Mammary epithelial cell (primary cell): Measurements from ENCODE around the gene GZMM.

Experiments used
- EZH2 ChIP-seq: IDR thresholded peaks from 2 replicates; pipeline ENCODE4 v1.6.1; 2012; ENCODE audit warnings: low read length, inconsistent platforms, borderline replicate concordance
- TF ChIP-seq, protein P1 (sequence below), 2 donors: IDR thresholded peaks in 1 of 2; conservative IDR thresholded peaks in 1 of 2; 2 replicates each; pipeline ENCODE4 v1.5.1; 2011 to 2012; ENCODE audit warnings: inconsistent platforms in 2 of 2, low read length in 2 of 2, mild to moderate bottlenecking in 2 of 2, control low read depth in 1 of 2, low read depth in 1 of 2; ENCODE audit not compliant: insufficient read depth in 1 of 2; ENCODE audit errors: extremely low read depth in 1 of 2

DNA sequence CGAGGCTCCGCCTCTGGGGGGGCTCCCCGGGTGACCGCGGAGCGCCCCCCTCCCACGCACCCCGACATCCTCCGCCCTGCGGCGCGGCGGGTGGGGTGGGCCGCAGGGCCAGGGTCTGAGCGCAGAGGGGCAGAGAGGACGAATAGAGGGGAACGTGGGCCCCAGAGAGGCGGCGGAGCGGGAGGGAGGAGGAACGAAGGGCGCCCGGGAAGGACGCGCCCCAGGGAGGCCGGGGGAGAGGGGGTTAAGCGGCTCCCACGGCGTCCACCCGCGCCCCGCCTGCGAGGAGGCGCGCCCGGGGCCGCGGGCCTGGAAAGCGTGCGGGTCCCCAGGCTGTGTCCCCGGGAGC lies 46.9 kb downstream of the GZMM start:
- TF ChIP-seq, protein P1, sequence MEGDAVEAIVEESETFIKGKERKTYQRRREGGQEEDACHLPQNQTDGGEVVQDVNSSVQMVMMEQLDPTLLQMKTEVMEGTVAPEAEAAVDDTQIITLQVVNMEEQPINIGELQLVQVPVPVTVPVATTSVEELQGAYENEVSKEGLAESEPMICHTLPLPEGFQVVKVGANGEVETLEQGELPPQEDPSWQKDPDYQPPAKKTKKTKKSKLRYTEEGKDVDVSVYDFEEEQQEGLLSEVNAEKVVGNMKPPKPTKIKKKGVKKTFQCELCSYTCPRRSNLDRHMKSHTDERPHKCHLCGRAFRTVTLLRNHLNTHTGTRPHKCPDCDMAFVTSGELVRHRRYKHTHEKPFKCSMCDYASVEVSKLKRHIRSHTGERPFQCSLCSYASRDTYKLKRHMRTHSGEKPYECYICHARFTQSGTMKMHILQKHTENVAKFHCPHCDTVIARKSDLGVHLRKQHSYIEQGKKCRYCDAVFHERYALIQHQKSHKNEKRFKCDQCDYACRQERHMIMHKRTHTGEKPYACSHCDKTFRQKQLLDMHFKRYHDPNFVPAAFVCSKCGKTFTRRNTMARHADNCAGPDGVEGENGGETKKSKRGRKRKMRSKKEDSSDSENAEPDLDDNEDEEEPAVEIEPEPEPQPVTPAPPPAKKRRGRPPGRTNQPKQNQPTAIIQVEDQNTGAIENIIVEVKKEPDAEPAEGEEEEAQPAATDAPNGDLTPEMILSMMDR (conservative IDR thresholded peaks at IDR 0.05 in 1 of 2, IDR thresholded peaks at IDR 0.05 in 1 of 2; ENCODE audit: extremely low read depth in 1 of 2, insufficient read depth in 1 of 2, low read depth in 1 of 2, low read length in 2 of 2): no peak
- no peak for TF ChIP-seq EZH2
